ENCODE data around the gene CHST8.

The CHST8 gene

GRCh38 chr19:33781996-33782395, 160.2 kb downstream of the CHST8 start:
- H3K4me3 ChIP-seq (ENCODE audit: control insufficient read depth, low read depth, low read length): no peak overlapping the region
- DNase-seq (ENCODE audit: low read depth): no peak
- no peak for TF ChIP-seq CTCF (IDR thresholded peaks at IDR 0.05; ENCODE audit: control insufficient read depth, insufficient read depth, low read depth, low read length, missing control alignments)

GRCh38 chr19:33784432-33784831, 162.7 kb downstream of the CHST8 start:
- H3K4me3 ChIP-seq (ENCODE audit: control insufficient read depth, low read depth, low read length): no peak overlapping the region
- no peak for TF ChIP-seq CTCF (IDR thresholded peaks at IDR 0.05; ENCODE audit: control insufficient read depth, insufficient read depth, low read depth, low read length, missing control alignments)
- no peak for DNase-seq (ENCODE audit: low read depth)

- DNase-seq (ENCODE audit: low read depth): no peak
- TF ChIP-seq CTCF (IDR thresholded peaks at IDR 0.05; ENCODE audit: control insufficient read depth, insufficient read depth, low read depth, low read length, missing control alignments): no peak
- H3K4me3 ChIP-seq (ENCODE audit: control insufficient read depth, low read depth, low read length): no peak overlapping the region
These were observed 164.0 kb downstream of the CHST8 start for GRCh38 chr19:33785795-33786194.

DNA sequence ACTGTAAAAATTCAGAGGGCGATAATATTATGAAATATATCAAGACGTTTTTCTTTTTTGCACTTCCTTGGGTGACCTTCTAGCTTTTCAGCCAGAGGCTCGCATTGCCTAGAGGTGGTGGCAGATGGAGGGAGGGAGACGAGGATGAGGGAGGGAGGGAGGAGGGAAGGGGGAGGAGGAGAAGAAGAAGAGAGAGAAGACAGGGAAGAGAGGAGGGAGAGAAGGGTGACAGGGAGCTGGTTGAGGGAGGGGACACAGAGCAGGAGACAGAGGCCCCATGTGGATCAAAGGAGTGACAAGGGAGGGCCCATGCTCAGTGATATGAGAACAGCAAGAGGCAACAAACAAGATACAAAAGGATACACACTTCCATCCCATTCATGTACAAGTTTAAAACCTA, 166.9 kb downstream of the CHST8 start:
- H3K4me3 ChIP-seq (ENCODE audit: control insufficient read depth, low read depth, low read length): no peak overlapping the region
- TF ChIP-seq CTCF (IDR thresholded peaks at IDR 0.05; ENCODE audit: control insufficient read depth, insufficient read depth, low read depth, low read length, missing control alignments): no peak
- no peak for DNase-seq (ENCODE audit: low read depth)

DNA sequence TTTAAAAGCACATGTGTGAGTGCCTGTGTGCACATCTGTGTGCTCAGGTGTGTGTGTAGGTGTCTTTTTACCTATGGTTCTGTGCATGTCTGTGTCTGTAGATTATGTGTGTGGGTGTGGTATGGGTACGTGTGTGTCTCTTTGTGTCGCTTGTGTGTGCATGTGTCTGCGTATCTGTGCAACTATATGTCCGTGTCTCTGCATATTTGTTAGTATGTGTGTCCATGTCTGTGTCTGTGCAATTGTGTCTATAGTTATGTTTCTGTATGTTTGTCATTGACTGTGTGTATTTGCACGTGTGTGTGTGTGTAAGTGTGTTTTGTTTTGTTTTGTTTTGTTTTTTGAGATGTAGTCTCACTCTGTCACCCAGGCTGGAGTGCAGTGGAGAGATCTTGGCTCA, 167.6 kb downstream of the CHST8 start:
- no peak overlapping the region for H3K4me3 ChIP-seq (ENCODE audit: control insufficient read depth, low read depth, low read length)
- no peak for DNase-seq (ENCODE audit: low read depth)
- no peak for TF ChIP-seq CTCF (IDR thresholded peaks at IDR 0.05; ENCODE audit: control insufficient read depth, insufficient read depth, low read depth, low read length, missing control alignments)

GRCh38 chr19:33794683-33795369, 173.1 kb downstream of the CHST8 start:
- no peak for TF ChIP-seq CTCF (IDR thresholded peaks at IDR 0.05; ENCODE audit: control insufficient read depth, insufficient read depth, low read depth, low read length, missing control alignments)
- DNase-seq (ENCODE audit: low read depth): no peak
- peak overlapping the region; percentile 74 for H3K4me3 ChIP-seq (ENCODE audit: control insufficient read depth, low read depth, low read length)
